WERI-Rb-1 (cell line): ENCODE data around the gene CGB7.
"Not testable (repeated sequence)": the region's sequence is repeated elsewhere in the genome, so short reads cannot be mapped to it uniquely, and the experiment has no call there.

ENCODE experiments used
- DNase-seq: peaks from one replicate; pipeline ENCODE4 v3.0.0-alpha.2; 2020
- H3K27ac ChIP-seq: fragments of 250-450 bp; sonication (Bioruptor Pico); 2 replicates; pipeline ENCODE4 v1.5.1; 2020; ENCODE audit warnings: mild to moderate bottlenecking, moderate library complexity
- H3K27me3 ChIP-seq: fragments of 250-450 bp; sonication (Bioruptor Pico); 2 replicates; pipeline ENCODE4 v1.5.1; 2021; ENCODE audit warnings: mild to moderate bottlenecking, low read depth, moderate library complexity; ENCODE audit not compliant: insufficient read depth, severe bottlenecking
- H3K36me3 ChIP-seq: fragments of 250-450 bp; sonication (Bioruptor Pico); 2 replicates; pipeline ENCODE4 v1.5.1; 2020; ENCODE audit warnings: mild to moderate bottlenecking, moderate library complexity
- H3K4me3 ChIP-seq: 2 replicates; pipeline ENCODE4 v1.5.1; 2011; ENCODE audit warnings: low read depth, mild to moderate bottlenecking, control low read depth, low read length
- H3K9me3 ChIP-seq: fragments of 250-450 bp; sonication (Bioruptor Pico); 2 replicates; pipeline ENCODE4 v1.5.1; 2021; ENCODE audit warnings: mild to moderate bottlenecking, moderate library complexity; ENCODE audit not compliant: severe bottlenecking
- CTCF ChIP-seq: IDR thresholded peaks from 2 replicates; pipeline ENCODE4 v1.5.1; 2011; ENCODE audit warnings: low read depth, mild to moderate bottlenecking, control low read depth, inconsistent platforms, low read length

Gene CGB7

GRCh38 chr19:49020931-49021895 lies 36.3 kb downstream of the CGB7 start:
- TF ChIP-seq CTCF = no peak
- H3K9me3 ChIP-seq = no peaks in the 10 kb centered on the region
- H3K4me3 ChIP-seq = no peak overlapping the region
- DNase-seq = no peak
- H3K27ac ChIP-seq = no peak overlapping the region
- peaks cover under 1% of the 10 kb centered on the region; the same call in 1 of the 2 replicates for H3K36me3 ChIP-seq
- no peaks in the 10 kb centered on the region for H3K27me3 ChIP-seq

DNA sequence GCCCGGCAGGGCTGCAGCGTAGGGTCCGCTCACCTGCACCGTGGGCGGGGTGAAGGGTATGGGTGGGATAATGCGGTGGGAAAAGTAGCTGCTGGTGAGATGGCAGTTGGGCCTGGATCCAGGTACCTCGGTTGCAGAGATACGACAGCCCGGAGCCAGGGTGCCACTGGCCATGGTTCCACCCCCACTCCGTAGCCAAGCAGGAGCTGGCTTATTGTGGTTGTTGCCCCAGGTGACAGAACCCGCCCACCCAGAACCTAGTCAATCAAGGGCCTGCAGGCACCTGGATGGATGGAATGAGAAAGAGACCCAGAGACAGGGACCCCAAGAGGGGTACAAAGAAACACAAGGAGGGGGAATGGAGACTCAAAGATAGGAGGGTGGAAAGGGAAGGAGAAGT lies 37.2 kb downstream of the CGB7 start:
- no peak overlapping the region for H3K27ac ChIP-seq
- TF ChIP-seq CTCF = no peak
- no peaks in the 10 kb centered on the region for H3K9me3 ChIP-seq
- no peak overlapping the region for H3K4me3 ChIP-seq
- DNase-seq = peak; percentile 47
- no peaks in the 10 kb centered on the region for H3K27me3 ChIP-seq
- peaks cover 9% of the 10 kb centered on the region for H3K36me3 ChIP-seq

DNA sequence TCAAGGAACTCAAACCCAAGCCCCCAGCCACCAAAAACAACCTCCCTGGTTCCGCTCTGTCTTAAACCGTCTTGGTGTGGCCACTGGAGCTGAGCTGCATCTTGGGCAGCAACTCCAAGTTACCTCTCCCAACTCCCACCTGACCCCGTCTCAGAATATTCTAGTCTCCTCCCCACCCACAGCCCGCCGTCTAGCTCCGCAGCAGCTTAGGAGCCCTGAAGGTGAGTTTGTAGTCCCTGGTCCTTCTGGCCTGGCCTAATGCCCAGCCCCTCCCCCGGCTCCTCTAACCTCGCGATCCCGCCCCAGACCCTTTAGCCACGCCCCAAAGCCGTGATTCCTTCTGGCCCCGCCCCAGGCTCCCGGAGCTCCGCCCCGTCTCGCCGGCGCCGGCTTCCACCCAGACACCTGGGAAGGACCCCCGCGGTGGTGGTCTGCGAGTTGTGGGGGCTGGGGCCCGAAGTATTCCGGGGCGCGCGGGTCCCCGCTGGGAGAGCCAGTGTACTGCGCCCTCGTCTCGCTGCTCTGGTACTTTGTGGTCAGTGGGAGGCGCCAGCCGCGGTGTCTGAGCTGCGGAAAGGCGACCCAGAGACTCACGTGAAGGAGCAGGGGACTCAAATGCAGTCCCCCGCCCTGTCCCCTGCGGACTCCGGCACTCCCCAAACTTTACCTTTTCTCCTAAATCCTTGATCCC lies 38.2 kb downstream of the CGB7 start:
- Histone ChIP-seq H3K36me3 (peaks cover 18% of the 10 kb centered on the region), H3K27me3 (no peaks in the 10 kb centered on the region), H3K4me3 (peak overlapping the region; percentile 26), H3K27ac (no peak overlapping the region; the same call in 1 of the 2 replicates), H3K9me3 (no peaks in the 10 kb centered on the region)
- peak; percentile 49 for TF ChIP-seq CTCF
- DNase-seq = peak; percentile 80

DNA sequence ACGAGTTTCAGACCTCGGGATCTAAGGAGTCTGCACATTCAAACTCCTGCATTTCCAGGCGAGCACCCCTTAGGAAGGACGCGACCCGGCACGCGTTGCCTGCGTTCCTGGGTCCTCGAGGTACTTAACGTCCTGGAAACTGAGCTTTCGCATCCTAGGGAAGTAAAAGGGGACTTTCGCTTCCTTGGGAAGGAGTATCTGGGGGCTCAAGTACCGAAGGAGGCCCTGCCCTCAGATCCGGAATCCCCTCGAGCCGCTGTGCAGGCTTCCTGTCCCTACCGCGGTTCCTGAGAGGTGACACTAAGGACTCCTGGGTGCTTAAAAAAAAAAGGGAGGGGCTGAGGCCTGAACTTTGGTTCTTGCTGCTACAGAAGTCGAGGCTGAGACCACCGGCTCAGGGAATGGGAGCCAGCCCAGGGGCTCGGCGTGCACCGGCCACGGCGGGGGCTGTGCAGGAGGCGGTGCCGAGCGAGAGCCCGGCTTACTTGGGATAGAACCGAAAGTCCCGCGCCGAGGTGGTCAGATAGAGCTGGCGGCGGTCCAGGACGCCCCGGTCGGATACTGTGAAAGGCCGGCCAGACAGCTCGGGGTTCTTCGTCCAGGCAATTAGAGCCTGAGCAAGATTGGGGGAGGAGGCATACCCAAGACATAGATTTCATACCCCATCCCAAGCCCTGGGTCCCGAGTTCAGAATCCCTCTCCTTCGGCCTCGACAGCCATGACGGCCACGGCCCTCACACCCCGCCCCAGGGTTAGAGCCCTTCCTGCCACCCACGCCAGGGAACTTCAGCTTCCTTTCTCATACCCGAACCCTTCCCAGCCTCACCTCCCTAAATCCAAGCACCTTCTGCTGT lies 38.9 kb downstream of the CGB7 start:
- H3K27me3 ChIP-seq, H3K27ac ChIP-seq, DNase-seq, H3K9me3 ChIP-seq: not testable (repeated sequence)
- peak overlapping the region; percentile 26 for H3K4me3 ChIP-seq
- peaks cover 25% of the 10 kb centered on the region for H3K36me3 ChIP-seq

- Histone ChIP-seq H3K27ac (0 out of 2 replicates have a peak overlapping the region, but pooled peaks have one; percentile 22), H3K4me3 (peak overlapping the region; percentile 26), H3K36me3 (peaks cover 31% of the 10 kb centered on the region), H3K27me3 (no peaks in the 10 kb centered on the region), H3K9me3 (no peaks in the 10 kb centered on the region)
- peak; percentile 53 for TF ChIP-seq CTCF
- DNase-seq = peak; percentile 80
These were observed 39.7 kb downstream of the CGB7 start for GRCh38 chr19:49017666-49018351.
